PC-9 (cell line): ENCODE data around the gene SLC35E3.

Experiments
- EZH2 ChIP-seq: fragments of 200-600 bp; sonication (generic); IDR thresholded peaks from 2 replicates; pipeline ENCODE4 v1.8.0; 2017; ENCODE audit warnings: antibody characterized with exemption, low read depth
- TF ChIP-seq, protein P1 (sequence below): fragments of 200-600 bp; sonication (generic); conservative IDR thresholded peaks from 2 replicates; pipeline ENCODE4 v1.6.1; 2017; ENCODE audit warnings: mixed run types, antibody characterized with exemption, mild to moderate bottlenecking, moderate library complexity

DNA sequence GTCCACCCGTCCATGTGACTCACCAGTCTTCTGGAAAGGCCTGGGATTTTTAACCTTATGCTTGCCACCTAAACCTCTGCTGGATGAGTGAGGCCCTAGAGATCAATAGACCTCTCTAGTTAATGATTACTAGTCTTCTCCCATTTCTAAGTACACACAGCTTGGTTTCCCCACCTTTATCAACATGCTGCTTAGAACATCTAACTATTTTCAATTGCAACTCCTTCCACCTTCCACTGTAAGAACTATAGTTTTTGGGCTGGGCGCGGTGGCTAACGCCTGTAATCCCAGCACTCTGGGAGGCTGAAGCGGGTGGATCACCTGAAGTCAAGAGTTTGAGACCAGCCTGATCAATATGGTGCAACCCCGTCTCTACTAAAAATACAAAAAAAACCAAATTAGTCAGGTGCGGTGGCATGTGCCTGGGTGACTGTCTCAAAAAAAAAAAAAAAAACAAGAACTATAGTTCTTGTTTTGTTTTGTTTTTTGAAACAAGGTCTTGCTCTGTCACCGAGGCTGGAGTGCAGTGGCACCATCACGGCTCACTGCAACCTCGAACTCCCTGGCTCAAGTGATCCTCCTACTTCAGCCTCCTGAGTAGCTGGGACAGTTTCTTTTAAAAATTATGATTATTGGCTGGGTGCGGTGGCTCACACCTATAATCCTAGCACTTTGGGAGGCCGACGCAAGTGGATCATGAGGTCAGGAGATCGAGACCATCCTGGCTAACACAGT is 43.3 kb downstream of the SLC35E3 start:
- TF ChIP-seq, protein P1, sequence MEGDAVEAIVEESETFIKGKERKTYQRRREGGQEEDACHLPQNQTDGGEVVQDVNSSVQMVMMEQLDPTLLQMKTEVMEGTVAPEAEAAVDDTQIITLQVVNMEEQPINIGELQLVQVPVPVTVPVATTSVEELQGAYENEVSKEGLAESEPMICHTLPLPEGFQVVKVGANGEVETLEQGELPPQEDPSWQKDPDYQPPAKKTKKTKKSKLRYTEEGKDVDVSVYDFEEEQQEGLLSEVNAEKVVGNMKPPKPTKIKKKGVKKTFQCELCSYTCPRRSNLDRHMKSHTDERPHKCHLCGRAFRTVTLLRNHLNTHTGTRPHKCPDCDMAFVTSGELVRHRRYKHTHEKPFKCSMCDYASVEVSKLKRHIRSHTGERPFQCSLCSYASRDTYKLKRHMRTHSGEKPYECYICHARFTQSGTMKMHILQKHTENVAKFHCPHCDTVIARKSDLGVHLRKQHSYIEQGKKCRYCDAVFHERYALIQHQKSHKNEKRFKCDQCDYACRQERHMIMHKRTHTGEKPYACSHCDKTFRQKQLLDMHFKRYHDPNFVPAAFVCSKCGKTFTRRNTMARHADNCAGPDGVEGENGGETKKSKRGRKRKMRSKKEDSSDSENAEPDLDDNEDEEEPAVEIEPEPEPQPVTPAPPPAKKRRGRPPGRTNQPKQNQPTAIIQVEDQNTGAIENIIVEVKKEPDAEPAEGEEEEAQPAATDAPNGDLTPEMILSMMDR: no peak
- TF ChIP-seq EZH2: no peak
